Naive thymus-derived CD4-positive, alpha-beta T cell (primary cell): ENCODE results near the gene AKAP8. TPM values are rescaled to one million over a fixed set of nuclear protein-coding genes. Genes with fewer than 3 reads are reported as not detected.

Experiments
- ATAC-seq: fragments of 150-1000 bp; cut with Tn5 transposase; 2 replicates; pipeline ENCODE4 v1.10.0; 2021; ENCODE audit warnings: mild to moderate bottlenecking, moderate library complexity
- CTCF ChIA-PET: fragments of 350-600 bp; sonication (Branson Sonifier 250); formaldehyde crosslinking; loops from one replicate; lab custom pipeline; 2021; ENCODE audit warnings: antibody characterized with exemption; lab: Charles Lee
- POLR2A ChIA-PET: fragments of 350-600 bp; sonication (Branson Sonifier 250); formaldehyde crosslinking; loops from one replicate; lab custom pipeline; 2021; ENCODE audit warnings: antibody characterized with exemption, inconsistent platforms; lab: Charles Lee
- DNase-seq, 9 donors: peaks; one replicate each; pipeline versions ENCODE4 v3.0.0 to v3.0.0-alpha.2; 2020 to 2022; ENCODE audit warnings: mixed read lengths in 1 of 9
- H3K27ac ChIP-seq: one replicate; pipeline ENCODE4 v1.7.0; 2013; ENCODE audit warnings: mild to moderate bottlenecking, low read depth, low read length, moderate library complexity
- H3K27me3 ChIP-seq, 2 donors: one replicate each; pipeline ENCODE4 v1.7.0; 2013; ENCODE audit warnings: low read length in 2 of 2, mild to moderate bottlenecking in 2 of 2, moderate library complexity in 2 of 2; ENCODE audit not compliant: control insufficient read depth in 2 of 2, insufficient read depth in 2 of 2
- H3K36me3 ChIP-seq, 3 experiments: 1 replicate in 2 of 3; 2 replicates in 1 of 3; pipeline ENCODE4 v1.7.0; 2013; ENCODE audit warnings: low read length in 3 of 3, mild to moderate bottlenecking in 3 of 3, moderate library complexity in 1 of 3; ENCODE audit not compliant: insufficient read depth in 3 of 3, control insufficient read depth in 2 of 3
- H3K4me1 ChIP-seq, 2 donors: one replicate each; pipeline ENCODE4 v1.7.0; 2013; ENCODE audit warnings: low read length in 2 of 2, mild to moderate bottlenecking in 2 of 2, moderate library complexity in 1 of 2; ENCODE audit not compliant: control insufficient read depth in 2 of 2, insufficient read depth in 2 of 2
- H3K4me3 ChIP-seq: 2 replicates; pipeline ENCODE4 v1.7.0; 2013; ENCODE audit warnings: mild to moderate bottlenecking, low read length
- H3K9me3 ChIP-seq, 3 experiments: 1 replicate in 2 of 3; 2 replicates in 1 of 3; pipeline ENCODE4 v1.7.0; 2013; ENCODE audit warnings: low read length in 3 of 3; ENCODE audit not compliant: control insufficient read depth in 2 of 3
- H3K27ac Mint-ChIP-seq, 9 donors: one replicate each; pipeline ENCODE4 v1.8.0; 2020 to 2022; ENCODE audit warnings: mixed read lengths in 9 of 9, mild to moderate bottlenecking in 8 of 9, moderate library complexity in 5 of 9, inconsistent platforms in 2 of 9
- H3K27me3 Mint-ChIP-seq, 5 donors: one replicate each; pipeline ENCODE4 v1.8.0; 2021 to 2022; ENCODE audit warnings: mixed read lengths in 5 of 5, mild to moderate bottlenecking in 1 of 5
- H3K36me3 Mint-ChIP-seq, 5 donors: one replicate each; pipeline ENCODE4 v1.8.0; 2020 to 2022; ENCODE audit warnings: mixed read lengths in 5 of 5, mild to moderate bottlenecking in 3 of 5, inconsistent platforms in 1 of 5
- H3K4me1 Mint-ChIP-seq, 7 donors: one replicate each; pipeline ENCODE4 v1.8.0; 2020 to 2022; ENCODE audit warnings: mixed read lengths in 7 of 7, mild to moderate bottlenecking in 3 of 7, inconsistent platforms in 1 of 7
- H3K4me3 Mint-ChIP-seq, 10 donors: one replicate each; pipeline ENCODE4 v1.8.0; 2020 to 2022; ENCODE audit warnings: mild to moderate bottlenecking in 10 of 10, mixed read lengths in 10 of 10, moderate library complexity in 6 of 10, inconsistent platforms in 2 of 10
- H3K9me3 Mint-ChIP-seq, 11 donors: one replicate each; pipeline ENCODE4 v1.8.0; 2020 to 2022; ENCODE audit warnings: mixed read lengths in 11 of 11, mild to moderate bottlenecking in 4 of 11, inconsistent platforms in 1 of 11, moderate library complexity in 1 of 11
- intact Hi-C, 2 donors: fragments of 100-400 bp; cut with micrococcal nuclease; formaldehyde crosslinking; loops; one replicate each; pipeline ENCODE4 v1.15.1; 2023
- polyA plus RNA-seq, 2 donors: library from polyadenylated mRNA; unstranded; fragments of 300-500 nt; fragmentation: Illumina TruSeq; gene quantifications; one replicate each; pipeline ENCODE4 v1.2.3, GENCODE V29; 2021
- total RNA-seq, 6 experiments: library from RNA in 5 of 6; stranded (reverse) in 5 of 6; gene quantifications; 1 replicate in 5 of 6; 2 replicates in 1 of 6; pipeline ENCODE4 v1.2.3 and lab custom pipeline; 2021 to 2026

AKAP8 gene
- total and polyA plus RNA-seq, 7 experiments from 2014 or later, result 11.9 to 81.2 (median 76.4) TPM

DNA sequence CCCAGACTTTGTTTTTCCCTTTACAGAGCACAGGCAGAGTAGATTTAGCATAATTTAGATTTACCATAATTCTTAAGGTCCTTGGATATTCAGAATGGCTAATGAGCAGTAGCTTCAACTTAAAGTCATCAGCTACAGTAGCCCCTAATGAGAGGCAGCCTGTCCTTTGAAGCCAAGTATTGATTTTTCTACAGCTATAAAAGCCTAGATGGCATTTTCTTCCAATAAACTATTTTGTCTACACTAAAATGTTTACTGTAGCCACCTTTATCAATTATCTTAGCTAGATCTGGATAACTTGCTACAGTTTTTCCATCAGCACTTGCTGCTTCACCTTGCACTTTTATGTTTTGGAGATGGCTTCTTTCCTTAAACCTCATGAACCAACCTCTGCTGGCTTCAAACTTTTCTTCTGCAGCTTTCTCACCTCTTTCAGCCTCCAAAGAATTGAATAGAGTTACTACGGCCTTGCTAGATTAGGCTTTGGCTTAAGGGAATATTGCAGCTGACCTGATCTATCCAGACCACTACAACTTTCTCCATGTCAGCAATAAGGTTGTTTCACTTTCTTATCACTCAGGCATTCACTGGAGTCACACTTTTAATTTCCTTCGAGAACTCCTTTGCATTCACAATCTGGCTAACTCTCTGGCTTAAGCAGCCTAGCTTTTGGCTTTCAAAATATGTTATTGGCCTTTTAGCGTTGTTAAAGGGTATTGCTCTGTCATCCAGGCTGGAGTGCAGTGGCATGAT lies 73.8 kb downstream of the AKAP8 start:
- intact Hi-C loops, result loop anchor here in 1 of 2 donors (2.0 kb wide), 1 partner anchor 13 kb away; no protein-coding TSS in a partner anchor
- Histone ChIP-seq H3K9me3 (no peaks in the 10 kb centered on the region), H3K36me3 (no peaks in the 10 kb centered on the region), H3K27ac (no peak overlapping the region), H3K4me3 (no peak overlapping the region), H3K4me1 (peaks cover 47 to 67% of the 10 kb centered on the region in 2 donors), H3K27me3 (no peaks in the 10 kb centered on the region)
- Mint-ChIP-seq H3K27me3 (no peaks in the 10 kb centered on the region), H3K27ac (peak overlapping the region in 7 of 9 donors; percentile 12 to 75 (median 66)), H3K4me1 (peaks cover 56 to 90% (median 72%) of the 10 kb centered on the region in 7 donors), H3K9me3 (no peaks in the 10 kb centered on the region), H3K4me3 (peak overlapping the region in 7 of 10 donors; percentile 5 to 80 (median 52)), H3K36me3 (peaks cover 0 to 10% (median 2%) of the 10 kb centered on the region in 5 donors)
- ATAC-seq (no peak), DNase-seq (no peak)
- CTCF ChIA-PET, result no interaction called here
- POLR2A ChIA-PET, result interaction anchor here (0.7 to 0.8 kb wide), 2 partner anchors 11 to 72 kb away, joined by 3 to 4 read pairs; no protein-coding TSS in a partner anchor

DNA sequence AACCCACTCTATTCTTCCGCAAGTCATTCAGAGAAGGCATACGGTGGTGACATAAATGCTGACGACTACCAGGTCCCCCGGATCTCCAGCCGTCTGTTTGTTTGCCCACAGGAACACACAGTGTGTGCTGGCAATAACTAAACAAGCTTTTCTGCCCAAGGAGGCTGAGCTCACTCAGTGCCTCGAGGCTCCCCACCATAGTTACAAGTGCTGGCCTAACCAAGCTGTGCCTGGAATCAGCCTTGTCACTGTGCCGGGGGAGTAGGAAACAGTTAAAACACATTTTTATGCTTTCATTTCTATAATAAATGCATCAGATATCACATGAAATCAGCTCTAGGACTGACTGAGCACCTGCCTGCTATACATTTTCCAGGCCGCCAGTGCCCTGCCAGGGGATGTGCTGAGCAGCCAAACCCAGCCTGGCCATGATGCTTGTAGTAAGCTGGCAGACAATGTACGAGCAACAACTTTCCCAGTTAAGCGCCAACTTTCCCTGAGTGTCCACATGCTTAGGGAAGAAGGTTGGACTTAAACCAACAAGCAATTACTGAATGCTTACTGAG lies 75.4 kb downstream of the AKAP8 start:
- DNase-seq (no peak), ATAC-seq (peak; percentile 30)
- H3K27me3 Mint-ChIP-seq, result no peaks in the 10 kb centered on the region
- POLR2A ChIA-PET, result no interaction called here
- Histone ChIP-seq H3K4me1 (peaks cover 55 to 75% of the 10 kb centered on the region in 2 donors), H3K9me3 (no peaks in the 10 kb centered on the region), H3K36me3 (no peaks in the 10 kb centered on the region), H3K27ac (peak overlapping the region; percentile 42), H3K27me3 (no peaks in the 10 kb centered on the region), H3K4me3 (peak overlapping the region; percentile 34)
- peak overlapping the region in 9 of 10 donors; percentile 42 to 83 (median 71) for H3K4me3 Mint-ChIP-seq
- H3K9me3 Mint-ChIP-seq, result no peaks in the 10 kb centered on the region
- intact Hi-C loops, result loop anchor here in 1 of 2 donors (2.0 kb wide), 1 partner anchor 15 kb away; no protein-coding TSS in a partner anchor
- CTCF ChIA-PET, result interaction anchor here (0.7 kb wide), 1 partner anchor 1113 kb away, joined by 3 read pairs; no protein-coding TSS in a partner anchor
- peaks cover 0 to 9% (median 2%) of the 10 kb centered on the region in 5 donors for H3K36me3 Mint-ChIP-seq
- H3K27ac Mint-ChIP-seq, result peak overlapping the region; percentile 6 to 89 (median 78)
- H3K4me1 Mint-ChIP-seq, result peaks cover 65 to 90% (median 76%) of the 10 kb centered on the region in 7 donors

Other genes starting within 250 kb of the AKAP8 start
- gene NOTCH3, start 178.8 kb downstream of the AKAP8 start, total RNA-seq, result under 1 TPM in 4 of 5 experiments, not detected in 1; 0.19 to 0.80 (median 0.30) TPM
- not detected for gene NOTCH3, start 178.8 kb downstream of the AKAP8 start, polyA plus RNA-seq
- gene EPHX3, start 147.3 kb downstream of the AKAP8 start, total RNA-seq, result under 1 TPM in 2 of 5 experiments, not detected in 3; 0.32 to 0.42 TPM
- not detected for gene EPHX3, start 147.3 kb downstream of the AKAP8 start, polyA plus RNA-seq
- gene BRD4, start 47.2 kb downstream of the AKAP8 start, total RNA-seq, result 100 to 1,000 TPM; 104 to 168 (median 128) TPM
- 10 to 100 TPM; 10.5 to 19.8 TPM for gene BRD4, start 47.2 kb downstream of the AKAP8 start, polyA plus RNA-seq
- gene AKAP8L, start 39.2 kb upstream of the AKAP8 start, total RNA-seq, result 100 to 1,000 TPM in 4 of 5 experiments, 10 to 100 TPM in 1; 81.2 to 208 (median 146) TPM
- 10 to 100 TPM; 39.9 to 92.9 TPM for gene AKAP8L, start 39.2 kb upstream of the AKAP8 start, polyA plus RNA-seq
- gene WIZ, start 70.2 kb upstream of the AKAP8 start, total RNA-seq, result 10 to 100 TPM; 20.1 to 34.9 (median 24.8) TPM
- 1 to 10 TPM in 1 of 2 donors, under 1 TPM in 1; 0.91 to 1.6 TPM for gene WIZ, start 70.2 kb upstream of the AKAP8 start, polyA plus RNA-seq
- 100 to 1,000 TPM; 138 to 214 (median 159) TPM for gene RASAL3, start 84.8 kb upstream of the AKAP8 start, total RNA-seq
- 100 to 1,000 TPM in 1 of 2 donors, 10 to 100 TPM in 1; 38.5 to 120 TPM for gene RASAL3, start 84.8 kb upstream of the AKAP8 start, polyA plus RNA-seq
- under 1 TPM in 3 of 5 experiments, not detected in 2; 0.21 to 0.65 (median 0.49) TPM for gene PGLYRP2, start 99.7 kb upstream of the AKAP8 start, total RNA-seq
- under 1 TPM; 0.25 to 0.53 TPM for gene PGLYRP2, start 99.7 kb upstream of the AKAP8 start, polyA plus RNA-seq
- 1 to 10 TPM in 1 of 5 experiments, under 1 TPM in 3, not detected in 1; 0.24 to 3.6 (median 0.28) TPM for gene CYP4F22, start 128.7 kb upstream of the AKAP8 start, total RNA-seq
- gene CYP4F22, start 128.7 kb upstream of the AKAP8 start, polyA plus RNA-seq, result under 1 TPM in 1 of 2 donors, not detected in 1; 0.15 TPM
- not detected for gene CYP4F8, start 235.4 kb upstream of the AKAP8 start, total RNA-seq
- not detected for gene CYP4F8, start 235.4 kb upstream of the AKAP8 start, polyA plus RNA-seq